CD4-positive, alpha-beta T cell treated with Interleukin-1 beta for 1 hour (primary cell): ENCODE results near the gene GRIK5.
"Not testable (repeated sequence)": the region's sequence is repeated elsewhere in the genome, so short reads cannot be mapped to it uniquely, and the experiment has no call there.

Source experiments
- DNase-seq, 2 donors: peaks; one replicate each; pipeline ENCODE4 v3.0.0-alpha.2; 2020 to 2022

The GRIK5 gene

GRCh38 chr19:42006569-42006968 is 63.4 kb downstream of the GRIK5 start:
- no peak for DNase-seq

GRCh38 chr19:42005504-42005903 is 64.5 kb downstream of the GRIK5 start:
- no peak for DNase-seq

- no peak for DNase-seq
Measured at GRCh38 chr19:42003506-42004294, 66.3 kb downstream of the GRIK5 start.

GRCh38 chr19:41999878-42000208 is 70.2 kb downstream of the GRIK5 start:
- DNase-seq = no peak

DNA sequence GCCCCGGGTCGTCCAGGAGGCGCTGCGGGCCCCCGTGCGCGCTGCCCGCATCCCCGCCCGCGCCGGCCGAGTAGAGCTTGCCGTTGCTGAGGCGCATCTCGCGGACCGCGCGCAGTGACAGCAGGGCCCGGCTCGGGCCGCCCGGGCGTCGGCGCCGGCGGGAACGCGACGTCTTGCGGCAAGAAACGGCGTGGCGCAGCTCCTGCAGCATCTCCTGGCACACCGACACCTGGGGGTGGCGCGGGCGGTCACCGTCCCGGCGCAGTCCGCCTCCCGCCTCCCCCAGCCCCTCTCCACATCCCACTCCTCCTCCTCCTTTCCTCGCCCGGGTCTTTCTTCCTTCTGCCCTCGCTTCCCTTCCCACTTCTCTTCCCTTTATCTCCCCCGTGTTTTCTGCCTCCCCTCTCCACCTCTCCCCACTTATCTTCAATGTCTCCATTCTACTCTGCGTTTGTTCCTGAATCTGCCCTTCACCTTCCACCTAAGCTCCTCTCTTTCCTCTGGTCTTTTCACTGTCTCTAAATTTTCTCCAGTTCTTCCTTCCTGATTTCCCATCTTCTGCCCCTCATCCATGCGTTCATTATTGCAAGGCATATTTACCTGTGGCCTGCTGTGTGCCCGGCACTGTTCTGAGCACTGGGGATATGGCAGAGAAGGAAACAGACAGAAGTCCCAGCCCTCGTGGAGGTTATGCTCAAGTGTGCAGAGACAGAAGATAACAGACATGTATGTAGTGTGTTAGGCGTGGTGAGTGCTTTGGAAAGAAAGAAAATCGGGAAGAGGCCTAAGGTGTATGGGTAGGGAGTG is 70.7 kb downstream of the GRIK5 start:
- DNase-seq = no peak

DNA sequence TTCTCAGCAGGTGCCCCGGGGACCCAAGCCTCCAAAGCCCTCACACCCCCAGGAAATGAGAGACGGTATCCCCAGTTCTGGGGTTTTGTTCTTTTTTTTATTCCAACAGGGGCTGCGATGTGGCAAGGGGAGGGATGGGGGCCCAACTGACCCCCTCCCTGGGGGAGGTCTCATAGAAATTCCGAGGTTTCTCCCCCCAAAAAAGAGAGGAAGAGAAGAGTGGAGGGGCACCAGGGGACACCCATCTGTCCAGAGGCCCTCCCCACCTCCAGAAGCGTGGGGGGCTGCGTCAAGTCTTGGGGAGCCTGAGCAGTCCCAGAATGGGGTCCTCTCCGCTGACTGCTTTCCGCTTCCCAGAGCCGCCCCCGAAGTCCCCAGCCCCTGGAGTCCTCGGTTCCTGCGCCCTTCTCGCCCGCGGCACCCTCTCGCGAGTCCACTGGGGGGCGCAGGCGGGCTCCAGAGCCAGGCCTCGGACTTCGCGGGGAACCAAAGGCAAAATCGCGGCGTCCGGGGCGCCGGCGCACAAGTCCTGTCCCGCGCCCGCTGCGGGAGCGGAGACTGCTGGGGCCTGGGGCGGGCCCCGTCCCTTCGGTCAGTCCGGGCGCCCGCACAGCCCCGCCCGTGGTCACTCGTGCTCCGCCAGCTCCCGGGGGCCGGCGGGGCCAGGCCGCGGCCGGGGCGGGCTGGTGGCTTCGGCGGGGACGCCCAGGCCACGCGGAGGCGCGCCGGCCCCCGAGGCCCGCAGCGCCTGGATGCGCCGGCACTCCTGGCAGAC is 71.6 kb downstream of the GRIK5 start:
- DNase-seq = peak; percentile 10 to 18

GRCh38 chr19:41997851-41998229 is 72.2 kb downstream of the GRIK5 start:
- no peak for DNase-seq

GRCh38 chr19:41997121-41997850 is 72.7 kb downstream of the GRIK5 start:
- DNase-seq = peak; percentile 20 to 29

GRCh38 chr19:41995959-41996797 is 73.8 kb downstream of the GRIK5 start:
- DNase-seq = no peak

- no peak for DNase-seq
Measured at GRCh38 chr19:41994994-41995958, 74.7 kb downstream of the GRIK5 start.

- no peak for DNase-seq
Measured at GRCh38 chr19:41994521-41994971, 75.5 kb downstream of the GRIK5 start.

DNA sequence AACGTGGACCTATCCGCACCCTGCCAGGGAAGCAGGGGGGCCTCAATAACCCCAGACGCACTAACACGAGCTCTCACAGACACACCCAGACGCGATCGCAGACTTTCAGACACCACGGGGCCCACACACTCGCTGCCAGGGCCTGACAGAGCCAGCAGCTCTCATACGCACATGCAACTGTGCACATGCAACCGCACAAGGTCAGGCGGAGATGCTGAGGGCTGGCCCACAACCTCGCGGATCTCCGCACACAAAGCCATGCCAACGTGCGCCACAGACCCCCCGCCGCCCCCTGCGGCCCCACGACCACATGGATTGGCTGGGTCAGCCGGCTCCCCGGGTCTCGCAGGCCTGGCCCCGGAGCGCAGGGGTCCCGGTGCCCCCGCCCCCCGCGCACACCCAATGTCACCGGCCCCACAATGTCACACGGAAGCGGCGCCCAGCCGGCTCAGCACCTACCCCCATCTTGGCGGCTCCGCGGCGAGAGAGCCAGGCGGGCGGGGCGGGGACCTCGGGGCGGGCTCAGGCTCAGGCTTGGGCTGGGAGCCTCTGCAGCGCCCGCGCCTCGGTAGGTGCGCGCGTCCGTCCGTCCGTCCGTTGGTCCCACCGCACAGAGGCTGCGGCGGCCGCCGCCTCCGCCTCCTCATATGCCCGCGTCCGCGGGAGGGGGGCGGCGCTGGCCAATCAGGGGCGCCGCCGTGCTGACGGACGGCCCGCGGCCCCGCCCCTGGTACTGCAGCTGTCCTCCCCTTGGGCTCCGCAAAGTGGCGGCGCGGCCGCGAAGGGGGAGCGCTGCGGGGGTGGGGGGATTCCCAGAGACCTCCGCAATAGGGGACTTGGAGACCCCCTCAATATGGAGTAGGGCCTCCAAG is 76.2 kb downstream of the GRIK5 start, which contains the start of gene ATP1A3:
Gene ATP1A3 (minus strand): TSS at position 619 of the 872 bp plus-strand sequence. CDS start 154 bp downstream, at position 465.
- DNase-seq = peak; percentile 70 to 71

DNA sequence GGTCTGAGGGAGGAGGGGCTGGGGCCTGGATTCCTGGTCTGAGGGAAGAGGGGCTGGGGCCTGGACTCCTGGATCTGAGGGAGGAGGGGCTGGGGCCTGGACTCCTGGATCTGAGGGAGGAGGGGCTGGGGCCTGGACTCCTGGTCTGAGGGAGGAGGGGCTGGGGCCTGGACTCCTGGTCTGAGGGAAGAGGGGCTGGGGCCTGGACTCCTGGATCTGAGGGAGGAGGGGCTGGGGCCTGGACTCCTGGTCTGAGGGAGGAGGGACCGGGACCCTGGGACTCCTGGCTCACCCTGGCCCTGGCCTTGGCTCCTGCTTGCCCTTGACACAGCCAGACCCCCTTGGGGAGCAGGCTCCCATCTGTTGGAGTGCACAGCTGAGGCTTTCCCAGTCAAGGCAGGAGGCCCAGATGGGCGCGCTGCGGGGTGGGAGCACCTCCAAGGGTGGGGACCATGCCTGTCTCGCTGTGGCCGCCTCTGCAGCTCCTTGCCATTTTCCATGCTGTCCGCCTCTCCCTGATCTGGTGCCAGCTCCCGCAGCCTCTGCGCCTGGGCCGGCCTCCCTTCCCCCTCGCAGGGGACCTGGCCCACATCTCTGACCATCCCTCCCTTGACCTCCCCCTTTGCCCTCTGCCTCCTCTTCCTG is 78.0 kb downstream of the GRIK5 start:
- DNase-seq = not testable (repeated sequence)

DNA sequence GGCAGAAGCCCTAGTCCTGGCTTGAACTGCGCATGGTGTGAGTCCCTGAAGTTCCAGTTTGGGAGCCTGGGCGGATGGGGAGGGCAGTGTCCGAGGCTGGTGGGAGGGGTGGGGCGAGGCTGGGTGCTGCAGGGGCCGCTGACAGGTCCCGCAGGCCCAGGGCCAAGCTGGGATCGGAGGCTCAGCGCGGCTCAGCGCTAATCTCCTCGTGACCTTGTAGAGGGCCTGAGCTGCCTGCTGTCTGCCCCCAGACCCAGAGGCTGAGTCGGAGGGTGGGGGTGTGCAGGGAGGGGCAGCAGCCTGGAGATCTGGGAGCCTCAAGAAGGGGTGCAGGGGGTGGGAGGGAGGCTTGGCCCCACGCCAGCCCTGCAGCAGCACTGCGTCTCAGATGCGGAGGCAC is 79.0 kb downstream of the GRIK5 start:
- no peak for DNase-seq

GRCh38 chr19:41990615-41991014 is 79.4 kb downstream of the GRIK5 start:
- no peak for DNase-seq

- DNase-seq = no peak
Measured at GRCh38 chr19:41990028-41990427, 80.0 kb downstream of the GRIK5 start.

DNA sequence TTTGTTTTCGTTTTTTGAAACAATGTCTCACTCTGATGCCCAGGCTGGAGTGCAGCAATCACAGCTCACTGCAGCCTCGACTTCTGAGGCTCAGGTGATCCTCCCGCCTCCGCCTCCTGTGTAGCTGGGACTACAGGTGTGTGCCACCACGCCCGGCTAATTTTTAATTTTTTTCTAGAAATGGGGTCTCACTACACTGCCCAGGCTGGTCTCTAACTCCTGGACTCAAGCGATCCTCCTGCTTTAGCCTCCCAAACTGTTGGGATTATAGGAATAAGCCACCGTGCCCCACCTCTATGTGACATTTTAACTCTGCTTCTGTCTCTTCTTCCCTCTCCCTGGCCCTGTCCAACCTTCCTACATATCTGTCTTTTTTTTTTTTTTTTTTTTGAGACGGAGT is 81.1 kb downstream of the GRIK5 start:
- no peak for DNase-seq

- no peak for DNase-seq
Measured at GRCh38 chr19:41987141-41987860, 82.7 kb downstream of the GRIK5 start.
